Ovary (tissue), 3 donors: ENCODE measurements around the gene KATNA1.

Experiments
- CTCF ChIP-seq, 3 donors: fragments of 450-650 bp in 2 of 3; fragments of 200-600 bp in 1 of 3; IDR thresholded peaks; one replicate each; pipeline versions ENCODE4 v1.5.1 to v1.8.0; 2016 to 2022; ENCODE audit warnings: antibody characterized with exemption in 3 of 3, mild to moderate bottlenecking in 1 of 3
- POLR2A ChIP-seq: fragments of 450-650 bp; IDR thresholded peaks from one replicate; pipeline ENCODE4 v1.6.1; 2017; ENCODE audit warnings: antibody characterized with exemption, mild to moderate bottlenecking, moderate library complexity
- donor health status: DM: no; HTN: no; CAD: no.

DNA sequence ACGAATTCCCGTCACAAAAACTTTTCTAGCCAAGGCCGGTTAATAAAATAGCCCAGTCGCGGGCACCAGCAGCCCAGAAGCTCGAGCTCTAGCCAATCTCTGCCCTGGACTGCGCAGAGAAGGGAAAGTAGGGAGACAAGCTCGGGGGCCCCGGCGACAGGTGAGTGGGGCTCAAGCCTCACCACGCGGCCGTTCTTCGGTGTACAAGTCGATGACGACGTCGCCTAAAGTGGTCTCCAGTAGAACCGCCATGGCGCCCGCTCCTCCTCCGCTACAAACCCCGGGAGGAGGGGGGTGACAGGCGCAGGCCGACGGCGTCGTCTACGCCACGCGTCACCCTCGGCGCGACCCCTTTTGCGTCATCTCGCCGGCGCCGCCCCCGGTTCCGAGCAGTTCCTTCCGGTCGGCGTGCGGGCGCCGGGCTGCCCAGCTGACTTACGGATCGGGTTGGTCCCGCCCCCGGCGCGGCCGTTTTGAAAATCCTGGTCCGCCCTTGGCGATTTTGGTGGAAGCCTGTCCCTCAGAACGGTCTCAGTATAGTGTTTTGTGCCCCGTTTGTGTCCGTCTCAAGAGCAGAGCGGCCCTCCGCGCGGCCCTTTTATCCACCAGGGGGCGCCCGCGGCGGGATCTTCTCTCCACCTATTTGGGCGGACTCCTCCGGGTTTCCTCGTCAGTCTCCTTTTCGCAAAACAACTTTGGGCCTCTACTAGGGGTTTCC, 102.6 kb downstream of the KATNA1 start, which contains the start of gene PPIL4:
- TF ChIP-seq POLR2A (peak; percentile 94), CTCF (IDR thresholded peaks at IDR 0.05) (peak; percentile 75 to 82 (median 76))
